ENCODE measurements around the gene TMEM151B. TPM values are rescaled to one million over a fixed set of nuclear protein-coding genes. Genes with fewer than 3 reads are reported as not detected.

The TMEM151B gene
- polyA plus RNA-seq, 2 of the 4 experiments (the other 2 are of a cell fraction), result 0.01 TPM; not detected in 1

DNA sequence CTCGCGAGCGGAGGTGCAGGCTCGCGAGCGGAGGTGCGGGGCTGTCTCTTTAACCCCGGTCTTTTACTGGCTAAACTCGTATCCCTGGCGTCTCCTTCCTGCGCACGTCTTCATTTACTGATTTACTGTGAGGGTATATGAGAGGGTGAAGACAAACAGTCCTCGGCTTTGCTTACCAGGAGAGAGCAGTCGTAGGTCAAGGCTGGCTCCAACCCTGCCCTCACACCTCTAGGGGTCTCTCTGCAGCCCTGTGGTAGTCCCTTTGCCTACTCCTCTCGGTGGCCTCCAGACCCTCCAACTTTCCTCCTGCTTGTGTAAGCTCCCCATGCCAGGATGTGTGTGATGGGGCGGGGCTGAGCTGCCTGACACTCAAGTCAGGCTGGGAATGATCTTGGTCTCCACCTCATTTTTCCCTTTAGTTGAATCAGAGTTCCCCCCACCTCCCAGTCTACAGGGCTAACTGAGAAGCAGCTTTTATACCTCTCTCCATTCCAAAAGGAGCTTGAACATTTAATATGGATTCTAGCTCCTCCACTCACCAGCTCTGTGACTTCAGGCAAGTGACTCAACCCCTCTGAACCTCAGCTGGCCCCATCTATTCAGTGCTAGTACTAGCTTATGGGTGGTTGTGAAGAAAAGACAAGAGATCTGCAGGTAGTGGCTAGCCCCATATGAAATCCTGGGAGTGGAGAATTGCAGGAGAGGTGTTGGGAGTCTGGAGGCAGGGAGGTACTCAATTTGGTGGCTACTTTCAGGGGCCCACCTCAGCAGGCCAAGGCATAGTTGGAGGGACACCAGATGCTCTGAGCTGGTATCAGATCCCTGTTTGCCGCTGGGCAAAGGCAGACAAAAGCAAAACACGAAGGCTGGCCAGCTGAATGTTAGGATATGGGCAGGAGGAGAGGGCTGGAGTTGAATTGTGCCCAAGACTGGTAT is 46.0 kb upstream of the TMEM151B start:
- POLR2A ChIA-PET, result interaction anchor here (1.0 to 2.0 kb wide), 3 partner anchors 13 to 23 kb away, joined by 4 to 16 read pairs (median 5); partner anchors contain the start of gene HSP90AB1
- H3K4me3 ChIP-seq, result peak overlapping the region; percentile 60
- 13% methylated on average over 14 of the region's 18 CpGs for WGBS (ENCODE audit: missing lambda C conversion rate)
- CTCF ChIA-PET, result interaction anchor here (0.6 to 9.2 kb wide), 5 partner anchors 11 to 624 kb away, joined by 3 to 111 read pairs (median 9); no protein-coding TSS in a partner anchor
- peak in 1 of 2 experiments; percentile 25 for DNase-seq (ENCODE audit: low read depth in 1 of 2, low spot score in 1 of 2)
- H3K9me3 ChIP-seq, result no peaks in the 10 kb centered on the region
- H3K27ac ChIP-seq, result peak overlapping the region; percentile 67 to 98
- peak; percentile 21 to 22 for ATAC-seq
- no peak for FAIRE-seq
- H3K4me1 ChIP-seq, result peaks cover 56% of the 10 kb centered on the region
- no peak for TF ChIP-seq HDAC2 (IDR thresholded peaks at IDR 0.05)
- TF ChIP-seq ZFP36 (IDR thresholded peaks at IDR 0.05; ENCODE audit: borderline replicate concordance, partially characterized antibody), result peak; percentile 43
- H3K4me2 ChIP-seq, result peak overlapping the region; percentile 93

- Histone ChIP-seq H3K4me2 (peak overlapping the region; percentile 93), H3K27ac (no peak overlapping the region), H3K4me3 (no peak overlapping the region), H3K9me3 (no peaks in the 10 kb centered on the region), H3K4me1 (peaks cover 54% of the 10 kb centered on the region)
- CTCF ChIA-PET, result interaction anchor here (2.2 to 9.2 kb wide), 3 partner anchors 11 to 52 kb away, joined by 9 to 111 read pairs (median 11); no protein-coding TSS in a partner anchor
- 95% methylated on average over 3 of the region's 4 CpGs for WGBS (ENCODE audit: missing lambda C conversion rate)
- ATAC-seq (no peak), FAIRE-seq (no peak), DNase-seq (ENCODE audit: low read depth in 1 of 2, low spot score in 1 of 2) (no peak)
- POLR2A ChIA-PET, result interaction anchor here (1.8 to 2.0 kb wide), 2 partner anchors 21 to 22 kb away, joined by 5 to 16 read pairs; partner anchors contain the start of gene HSP90AB1
- TF ChIP-seq ZFP36 (IDR thresholded peaks at IDR 0.05; ENCODE audit: borderline replicate concordance, partially characterized antibody), result no peak
- no peak for TF ChIP-seq FOSB (CRISPR knock-in tag; IDR thresholded peaks at IDR 0.05)
- no peak for TF ChIP-seq E2F6 (IDR thresholded peaks at IDR 0.05; ENCODE audit: borderline replicate concordance, low read depth)
- TF ChIP-seq HDAC2 (IDR thresholded peaks at IDR 0.05), result no peak
- TF ChIP-seq RNF2 (IDR thresholded peaks at IDR 0.05; ENCODE audit: borderline replicate concordance, low read depth), result no peak
- no peak for TF ChIP-seq JUN (IDR thresholded peaks at IDR 0.05)
- TF ChIP-seq MAZ (IDR thresholded peaks at IDR 0.05; ENCODE audit: borderline replicate concordance, low read depth, low read length), result no peak
- no peak for TF ChIP-seq RCOR1 (IDR thresholded peaks at IDR 0.05; ENCODE audit: low read depth, low read length)
- no peak for TF ChIP-seq MAX (IDR thresholded peaks at IDR 0.05)
These were observed 45.3 kb upstream of the TMEM151B start for GRCh38 chr6:44224965-44225305.

DNA sequence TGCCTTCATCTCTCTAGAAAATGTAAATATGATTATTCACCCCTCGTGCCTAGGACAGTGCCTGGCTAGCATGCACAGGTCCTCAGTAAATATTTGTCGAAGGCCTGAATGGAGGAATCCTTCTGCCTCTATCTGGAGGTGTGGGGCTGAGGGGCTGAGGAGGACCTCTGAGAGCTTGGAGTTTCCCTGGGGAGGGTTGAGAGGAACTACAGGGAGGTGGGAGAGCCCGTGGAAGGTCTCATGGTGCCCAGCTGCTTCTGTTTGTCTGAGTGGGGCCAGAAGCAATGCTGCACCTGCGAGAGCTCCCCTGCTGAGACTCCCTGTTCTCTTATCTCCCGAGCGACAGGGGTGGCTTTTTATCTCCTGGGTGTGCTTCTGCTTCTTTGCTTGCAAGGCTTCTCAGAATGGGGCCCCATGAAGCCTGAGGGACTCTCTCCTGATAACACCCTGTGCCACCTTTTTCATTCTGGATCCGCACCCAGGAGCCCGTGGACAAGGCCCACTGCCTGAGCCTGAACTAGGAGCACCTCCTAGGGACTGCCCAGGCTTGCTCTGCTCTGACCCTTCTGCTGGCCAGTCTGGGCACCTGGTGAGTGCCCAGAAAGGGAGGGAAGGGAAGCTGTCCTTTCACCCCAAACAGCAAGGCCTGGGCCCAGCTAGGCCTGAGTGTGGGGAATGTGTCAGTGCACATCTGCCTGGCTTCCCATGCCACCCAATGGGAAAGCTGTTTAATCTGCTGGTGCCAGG is 44.5 kb upstream of the TMEM151B start:
- CTCF ChIA-PET, result interaction anchor here (2.2 to 9.2 kb wide), 3 partner anchors 10 to 53 kb away, joined by 9 to 111 read pairs (median 11); no protein-coding TSS in a partner anchor
- Histone ChIP-seq H3K9me3 (no peaks in the 10 kb centered on the region), H3K4me1 (peaks cover 48% of the 10 kb centered on the region), H3K27ac (0 out of 6 replicates have a peak overlapping the region, but pooled peaks of 1 of the 2 experiments have one; percentile 9), H3K4me3 (no peak overlapping the region), H3K4me2 (no peak overlapping the region; the same call in 2 of the 3 replicates)
- FAIRE-seq, result no peak
- WGBS (ENCODE audit: missing lambda C conversion rate), result 83% methylated on average over 8 of the region's 8 CpGs
- ATAC-seq, result no peak
- TF ChIP-seq CBX2 (IDR thresholded peaks at IDR 0.05; ENCODE audit: borderline replicate concordance, low read depth) (no peak), MAZ (IDR thresholded peaks at IDR 0.05; ENCODE audit: borderline replicate concordance, low read depth, low read length) (no peak), RAD21 (conservative IDR thresholded peaks at IDR 0.05 in 1 of 2, IDR thresholded peaks at IDR 0.05 in 1 of 2) (no peak), SREBF2 (IDR thresholded peaks at IDR 0.05) (no peak), RCOR1 (IDR thresholded peaks at IDR 0.05; ENCODE audit: low read depth, low read length) (no peak), FOSL2 (IDR thresholded peaks at IDR 0.05) (no peak), FOSL2 (CRISPR knock-in tag; IDR thresholded peaks at IDR 0.05) (no peak), RARB (CRISPR knock-in tag; IDR thresholded peaks at IDR 0.05) (no peak), MAFK (IDR thresholded peaks at IDR 0.05; ENCODE audit: partially characterized antibody) (no peak), ZFP36 (IDR thresholded peaks at IDR 0.05; ENCODE audit: borderline replicate concordance, partially characterized antibody) (no peak), HOXB13 (CRISPR knock-in tag; IDR thresholded peaks at IDR 0.05; ENCODE audit: low read depth) (no peak), GATA3 (IDR thresholded peaks at IDR 0.05; ENCODE audit: borderline replicate concordance) (no peak)
- TF ChIP-seq, protein P1, sequence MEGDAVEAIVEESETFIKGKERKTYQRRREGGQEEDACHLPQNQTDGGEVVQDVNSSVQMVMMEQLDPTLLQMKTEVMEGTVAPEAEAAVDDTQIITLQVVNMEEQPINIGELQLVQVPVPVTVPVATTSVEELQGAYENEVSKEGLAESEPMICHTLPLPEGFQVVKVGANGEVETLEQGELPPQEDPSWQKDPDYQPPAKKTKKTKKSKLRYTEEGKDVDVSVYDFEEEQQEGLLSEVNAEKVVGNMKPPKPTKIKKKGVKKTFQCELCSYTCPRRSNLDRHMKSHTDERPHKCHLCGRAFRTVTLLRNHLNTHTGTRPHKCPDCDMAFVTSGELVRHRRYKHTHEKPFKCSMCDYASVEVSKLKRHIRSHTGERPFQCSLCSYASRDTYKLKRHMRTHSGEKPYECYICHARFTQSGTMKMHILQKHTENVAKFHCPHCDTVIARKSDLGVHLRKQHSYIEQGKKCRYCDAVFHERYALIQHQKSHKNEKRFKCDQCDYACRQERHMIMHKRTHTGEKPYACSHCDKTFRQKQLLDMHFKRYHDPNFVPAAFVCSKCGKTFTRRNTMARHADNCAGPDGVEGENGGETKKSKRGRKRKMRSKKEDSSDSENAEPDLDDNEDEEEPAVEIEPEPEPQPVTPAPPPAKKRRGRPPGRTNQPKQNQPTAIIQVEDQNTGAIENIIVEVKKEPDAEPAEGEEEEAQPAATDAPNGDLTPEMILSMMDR (IDR thresholded peaks at IDR 0.05), result no peak
- POLR2A ChIA-PET, result no interaction called here
- no peak for DNase-seq (ENCODE audit: low read depth in 1 of 2, low spot score in 1 of 2)
